ENCODE results near the gene SYT8.
"Not testable (repeated sequence)": the region's sequence is repeated elsewhere in the genome, so short reads cannot be mapped to it uniquely, and the experiment has no call there.

The SYT8 gene

GRCh38 chr11:1834779-1835670 lies at the start of gene SYT8:
Gene SYT8, plus strand, starts transcription at chr11:1834990. Its CDS starts 116 bp downstream, at chr11:1835106.
- DNase-seq = no peak

- DNase-seq = no peak
Observed at GRCh38 chr11:1785749-1786413, 48.9 kb upstream of the SYT8 start.

GRCh38 chr11:1786466-1786865 lies 48.3 kb upstream of the SYT8 start:
- DNase-seq = no peak

- DNase-seq = no peak
Observed at GRCh38 chr11:1791912-1792311, 42.9 kb upstream of the SYT8 start.

- no peak for DNase-seq
Observed at GRCh38 chr11:1792461-1792860, 42.3 kb upstream of the SYT8 start.

GRCh38 chr11:1793081-1793480 lies 41.7 kb upstream of the SYT8 start:
- DNase-seq = no peak

- no peak for DNase-seq
Observed at GRCh38 chr11:1796413-1797011, 38.3 kb upstream of the SYT8 start.

- no peak for DNase-seq
Observed at GRCh38 chr11:1797391-1798125, 37.2 kb upstream of the SYT8 start.

- DNase-seq = no peak
Observed at GRCh38 chr11:1803246-1803645, 31.5 kb upstream of the SYT8 start.

GRCh38 chr11:1803835-1804519 lies 30.8 kb upstream of the SYT8 start:
- not testable (repeated sequence) for DNase-seq

- no peak for DNase-seq
Observed at GRCh38 chr11:1805525-1805924, 29.3 kb upstream of the SYT8 start.

GRCh38 chr11:1807264-1807995 lies 27.4 kb upstream of the SYT8 start:
- no peak for DNase-seq

- no peak for DNase-seq
Observed at GRCh38 chr11:1810761-1811160, 24.0 kb upstream of the SYT8 start.

GRCh38 chr11:1812274-1812673 lies 22.5 kb upstream of the SYT8 start:
- DNase-seq = no peak

GRCh38 chr11:1812801-1813200 lies 22.0 kb upstream of the SYT8 start:
- DNase-seq = no peak

- DNase-seq = not testable (repeated sequence)
Observed at GRCh38 chr11:1813356-1813755, 21.4 kb upstream of the SYT8 start.

- no peak for DNase-seq
Observed at GRCh38 chr11:1814691-1815090, 20.1 kb upstream of the SYT8 start.

GRCh38 chr11:1815311-1815710 lies 19.5 kb upstream of the SYT8 start:
- DNase-seq = no peak

- no peak for DNase-seq
Observed at GRCh38 chr11:1815751-1816150, 19.0 kb upstream of the SYT8 start.

- DNase-seq = no peak
Observed at GRCh38 chr11:1817000-1817399, 17.8 kb upstream of the SYT8 start.

- no peak for DNase-seq
Observed at GRCh38 chr11:1817511-1817910, 17.3 kb upstream of the SYT8 start.

GRCh38 chr11:1819074-1819473 lies 15.7 kb upstream of the SYT8 start:
- DNase-seq = no peak
